ENCODE measurements around the gene SPATA12.

The SPATA12 gene

GRCh38 chr3:57118254-57118653 is 57.8 kb downstream of the SPATA12 start:
- no peak for DNase-seq

- no peak for DNase-seq
These were observed 59.6 kb downstream of the SPATA12 start for GRCh38 chr3:57120040-57120439.

GRCh38 chr3:57120451-57121174 is 60.1 kb downstream of the SPATA12 start:
- no peak for DNase-seq
